HG03342 (cell line): ENCODE data around the gene DTX2.
"Not testable (repeated sequence)": the region's sequence is repeated elsewhere in the genome, so short reads cannot be mapped to it uniquely, and the experiment has no call there.

ENCODE experiments used
- ATAC-seq: cut with Tn5 transposase; IDR thresholded peaks from one replicate; pipeline ENCODE4 v1.9.1; 2021; ENCODE audit warnings: mild to moderate bottlenecking, moderate library complexity; ENCODE audit not compliant: unreplicated experiment

Gene DTX2

GRCh38 chr7:76442664-76443446 lies 18.7 kb upstream of the DTX2 start:
- ATAC-seq, result not testable (repeated sequence)

GRCh38 chr7:76443846-76444245 lies 17.7 kb upstream of the DTX2 start:
- not testable (repeated sequence) for ATAC-seq

- peak; percentile 81 for ATAC-seq
Measured at GRCh38 chr7:76445577-76446008, 15.9 kb upstream of the DTX2 start.

GRCh38 chr7:76457017-76457416 lies 4.5 kb upstream of the DTX2 start:
- not testable (repeated sequence) for ATAC-seq

GRCh38 chr7:76458504-76458903 lies 3.0 kb upstream of the DTX2 start:
- not testable (repeated sequence) for ATAC-seq

GRCh38 chr7:76460767-76461166 lies 742 bp upstream of the DTX2 start:
- ATAC-seq, result not testable (repeated sequence)

- ATAC-seq, result not testable (repeated sequence)
Measured at GRCh38 chr7:76462271-76462882, 868 bp downstream of the DTX2 start.

- ATAC-seq, result not testable (repeated sequence)
Measured at GRCh38 chr7:76464959-76465358, 3.5 kb downstream of the DTX2 start.

- ATAC-seq, result not testable (repeated sequence)
Measured at GRCh38 chr7:76465950-76466349, 4.4 kb downstream of the DTX2 start.

- ATAC-seq, result not testable (repeated sequence)
Measured at GRCh38 chr7:76467743-76468404, 6.4 kb downstream of the DTX2 start.

GRCh38 chr7:76471556-76472221 lies 10.2 kb downstream of the DTX2 start:
- ATAC-seq, result not testable (repeated sequence)

GRCh38 chr7:76473097-76473496 lies 11.6 kb downstream of the DTX2 start:
- not testable (repeated sequence) for ATAC-seq

- ATAC-seq, result not testable (repeated sequence)
Measured at GRCh38 chr7:76476280-76476679, 14.8 kb downstream of the DTX2 start.

- not testable (repeated sequence) for ATAC-seq
Measured at GRCh38 chr7:76476742-76477474, 15.4 kb downstream of the DTX2 start.

GRCh38 chr7:76479628-76480027 lies 18.1 kb downstream of the DTX2 start:
- not testable (repeated sequence) for ATAC-seq

- not testable (repeated sequence) for ATAC-seq
Measured at GRCh38 chr7:76480403-76481253, 19.1 kb downstream of the DTX2 start.

GRCh38 chr7:76482660-76483059 lies 21.2 kb downstream of the DTX2 start:
- ATAC-seq, result not testable (repeated sequence)

- ATAC-seq, result not testable (repeated sequence)
Measured at GRCh38 chr7:76483081-76483480, 21.6 kb downstream of the DTX2 start.

GRCh38 chr7:76484456-76484855 lies 22.9 kb downstream of the DTX2 start:
- not testable (repeated sequence) for ATAC-seq
